ENCODE data around the gene MAOB. TPM values are rescaled to one million over a fixed set of nuclear protein-coding genes. Genes with fewer than 3 reads are reported as not detected.
A peak's percentile ranks its signal among the peaks of the same experiment; 100 is the strongest.
"Not testable (repeated sequence)": the region's sequence is repeated elsewhere in the genome, so short reads cannot be mapped to it uniquely, and the experiment has no call there.

MAOB gene
- 1.1 and 1.4 TPM in 2 replicates for total RNA-seq (2021)
- long read RNA-seq, transcript MAOB-201 (15 exons, 2,566 nt) = major isoform, 5 of 5 reads
- long read RNA-seq, partial matches to known transcripts = 0 of 5 reads
- long read RNA-seq, other reads (novel, unspliced or antisense) = 0 of 5 reads

DNA sequence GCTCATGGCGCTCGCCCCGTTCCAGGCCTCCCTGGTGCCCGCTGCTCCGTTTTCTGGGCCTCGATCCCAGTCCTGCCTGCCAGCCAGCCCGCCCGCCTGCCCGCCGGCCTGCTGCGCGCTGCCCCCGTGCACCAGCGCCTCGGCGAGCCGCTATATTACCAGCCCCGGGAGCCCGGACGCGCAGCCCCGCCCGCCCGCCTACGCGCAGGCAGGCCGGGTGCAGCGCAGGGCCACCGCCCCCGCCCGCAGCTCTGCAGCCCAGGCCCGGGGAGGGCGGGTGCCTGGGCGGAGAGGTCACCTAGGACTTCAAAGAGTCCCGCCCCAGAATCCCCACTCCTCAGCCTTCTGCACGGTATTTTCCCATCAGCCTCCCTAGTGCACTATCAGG is at the start of gene MAOB:
TSS of gene MAOB (minus strand) at position 157 of the 388 bp plus-strand sequence. CDS start at position 6, 151 bp downstream.
- Histone ChIP-seq H2BK5ac (ENCODE audit: insufficient read length, low read length) (no peak within 1 kb of the TSS), H3K27ac (ENCODE audit: insufficient read length, low read depth, low read length) (no peak within 1 kb of the TSS), H4K20me1 (ENCODE audit: control insufficient read depth, insufficient read depth, insufficient read length) (no peaks in the 10 kb centered on the region), H3K79me1 (ENCODE audit: insufficient read depth, low read depth, low read length, poor library complexity, severe bottlenecking) (no peaks in the 10 kb centered on the region), H3K9me3 (ENCODE audit: control insufficient read depth, low read depth, low read length) (peaks cover 25% of the 10 kb centered on the region), H3K4ac (ENCODE audit: low read depth, low read length) (no peak within 1 kb of the TSS), H2AFZ (ENCODE audit: low read length) (no peak within 1 kb of the TSS), H3K9ac (ENCODE audit: extremely low read depth, insufficient read length, low read length) (no peak within 1 kb of the TSS), H4K5ac (ENCODE audit: insufficient read length, low read depth, low read length) (no peak within 1 kb of the TSS), H2BK120ac (ENCODE audit: low read depth, low read length, poor library complexity, severe bottlenecking) (no peak within 1 kb of the TSS), H2BK15ac (ENCODE audit: low read depth, low read length) (no peak within 1 kb of the TSS), H4K91ac (ENCODE audit: insufficient read length, low read depth, low read length) (no peak within 1 kb of the TSS), H3K14ac (ENCODE audit: insufficient read depth, low read length) (peak within 1 kb of the TSS; percentile 55; the same call in 1 of the 2 replicates), H3K27me3 (ENCODE audit: insufficient read depth, low read length) (no peaks in the 10 kb centered on the region), H2BK20ac (ENCODE audit: low read depth, low read length, poor library complexity, severe bottlenecking) (no peak within 1 kb of the TSS), H3K56ac (ENCODE audit: insufficient read length, low read depth, low read length) (no peak within 1 kb of the TSS), H3K79me2 (ENCODE audit: insufficient read depth, low read length) (no peaks in the 10 kb centered on the region), H2BK12ac (ENCODE audit: insufficient read length, low read depth, low read length) (no peak within 1 kb of the TSS), H3K23ac (ENCODE audit: insufficient read length, low read depth, low read length) (no peak within 1 kb of the TSS), H3K4me1 (ENCODE audit: insufficient read depth, low read length) (no peaks in the 10 kb centered on the region), H3T11ph (ENCODE audit: low read length) (no peak within 1 kb of the TSS), H3K4me2 (ENCODE audit: insufficient read depth, insufficient read length, low read length) (no peak within 1 kb of the TSS), H4K8ac (replicated peaks; ENCODE audit: insufficient read length, low read depth, low read length) (no peak within 1 kb of the TSS), H2AK5ac (ENCODE audit: insufficient read length, low read length) (no peak within 1 kb of the TSS), H3K23me2 (ENCODE audit: insufficient read length, low read depth, low read length, poor library complexity, severe bottlenecking) (peaks cover 8% of the 10 kb centered on the region), H3K18ac (ENCODE audit: insufficient read length, low read depth, low read length) (no peak within 1 kb of the TSS)
- H3K27ac Mint-ChIP-seq = no peak within 1 kb of the TSS
- DNase-seq = peak; percentile 45
- H3K9me3 Mint-ChIP-seq = peaks cover 57 to 70% of the 10 kb centered on the region in 2 experiments
- peak within 1 kb of the TSS; percentile 41 to 48; a peak in 4 of 5 replicates for H3K4me3 Mint-ChIP-seq
- H3K27me3 Mint-ChIP-seq (ENCODE audit: low read depth) = peaks cover 40% of the 10 kb centered on the region
- H3K36me3 Mint-ChIP-seq (ENCODE audit: insufficient read depth in 1 of 3, low read depth in 3 of 3) = peaks cover 0 to 4% (median 2%) of the 10 kb centered on the region in 3 experiments; a peak in 2 of 7 replicates
- peaks cover 5% of the 10 kb centered on the region in 2 experiments for H3K4me1 Mint-ChIP-seq
- TF ChIP-seq, protein P1, sequence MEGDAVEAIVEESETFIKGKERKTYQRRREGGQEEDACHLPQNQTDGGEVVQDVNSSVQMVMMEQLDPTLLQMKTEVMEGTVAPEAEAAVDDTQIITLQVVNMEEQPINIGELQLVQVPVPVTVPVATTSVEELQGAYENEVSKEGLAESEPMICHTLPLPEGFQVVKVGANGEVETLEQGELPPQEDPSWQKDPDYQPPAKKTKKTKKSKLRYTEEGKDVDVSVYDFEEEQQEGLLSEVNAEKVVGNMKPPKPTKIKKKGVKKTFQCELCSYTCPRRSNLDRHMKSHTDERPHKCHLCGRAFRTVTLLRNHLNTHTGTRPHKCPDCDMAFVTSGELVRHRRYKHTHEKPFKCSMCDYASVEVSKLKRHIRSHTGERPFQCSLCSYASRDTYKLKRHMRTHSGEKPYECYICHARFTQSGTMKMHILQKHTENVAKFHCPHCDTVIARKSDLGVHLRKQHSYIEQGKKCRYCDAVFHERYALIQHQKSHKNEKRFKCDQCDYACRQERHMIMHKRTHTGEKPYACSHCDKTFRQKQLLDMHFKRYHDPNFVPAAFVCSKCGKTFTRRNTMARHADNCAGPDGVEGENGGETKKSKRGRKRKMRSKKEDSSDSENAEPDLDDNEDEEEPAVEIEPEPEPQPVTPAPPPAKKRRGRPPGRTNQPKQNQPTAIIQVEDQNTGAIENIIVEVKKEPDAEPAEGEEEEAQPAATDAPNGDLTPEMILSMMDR (conservative IDR thresholded peaks at IDR 0.05) = no peak
- WGBS (ENCODE audit: extremely low coverage, insufficient read length, low lambda C conversion rate) = no CpG with 5 or more reads among the region's 36 CpGs

DNA sequence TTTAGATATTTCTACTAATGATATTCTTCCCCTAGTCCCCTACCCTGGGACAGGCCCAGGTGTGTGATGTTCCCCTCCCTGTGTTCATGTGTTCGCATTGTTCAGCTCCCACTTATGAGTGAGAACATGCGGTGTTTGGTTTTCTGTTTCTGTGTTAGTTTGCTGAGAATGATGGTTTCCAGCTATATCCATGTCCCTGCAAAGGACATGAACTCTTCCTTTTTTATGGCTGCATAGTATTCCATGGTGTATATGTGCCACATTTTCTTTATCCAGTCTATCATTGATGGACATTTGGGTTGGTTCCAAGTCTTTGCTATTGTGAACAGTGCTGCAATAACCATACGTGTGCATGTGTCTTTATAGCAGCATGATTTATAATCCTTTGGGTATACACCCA is 39.8 kb upstream of the MAOB start:
- not testable (repeated sequence) for H3K4me1 ChIP-seq (ENCODE audit: insufficient read depth, low read length); H3K9me3 ChIP-seq (ENCODE audit: control insufficient read depth, low read depth, low read length); H3K27ac Mint-ChIP-seq; H3K79me2 ChIP-seq (ENCODE audit: insufficient read depth, low read length); H4K5ac ChIP-seq (ENCODE audit: insufficient read length, low read depth, low read length); H4K8ac ChIP-seq (replicated peaks; ENCODE audit: insufficient read length, low read depth, low read length); H3K18ac ChIP-seq (ENCODE audit: insufficient read length, low read depth, low read length); H4K20me1 ChIP-seq (ENCODE audit: control insufficient read depth, insufficient read depth, insufficient read length); H4K91ac ChIP-seq (ENCODE audit: insufficient read length, low read depth, low read length); H3K9ac ChIP-seq (ENCODE audit: extremely low read depth, insufficient read length, low read length); H3K4me1 Mint-ChIP-seq; H3K27me3 ChIP-seq (ENCODE audit: insufficient read depth, low read length); H3K79me1 ChIP-seq (ENCODE audit: insufficient read depth, low read depth, low read length, poor library complexity, severe bottlenecking); H3T11ph ChIP-seq (ENCODE audit: low read length); H3K27me3 Mint-ChIP-seq (ENCODE audit: low read depth); H2AFZ ChIP-seq (ENCODE audit: low read length); DNase-seq; H3K23ac ChIP-seq (ENCODE audit: insufficient read length, low read depth, low read length); H3K4me2 ChIP-seq (ENCODE audit: insufficient read depth, insufficient read length, low read length); H3K23me2 ChIP-seq (ENCODE audit: insufficient read length, low read depth, low read length, poor library complexity, severe bottlenecking); H2BK15ac ChIP-seq (ENCODE audit: low read depth, low read length); H2BK120ac ChIP-seq (ENCODE audit: low read depth, low read length, poor library complexity, severe bottlenecking); H3K56ac ChIP-seq (ENCODE audit: insufficient read length, low read depth, low read length); H3K27ac ChIP-seq (ENCODE audit: insufficient read length, low read depth, low read length); H3K14ac ChIP-seq (ENCODE audit: insufficient read depth, low read length); H2BK5ac ChIP-seq (ENCODE audit: insufficient read length, low read length); H2AK5ac ChIP-seq (ENCODE audit: insufficient read length, low read length); H3K4ac ChIP-seq (ENCODE audit: low read depth, low read length); H2BK20ac ChIP-seq (ENCODE audit: low read depth, low read length, poor library complexity, severe bottlenecking); H2BK12ac ChIP-seq (ENCODE audit: insufficient read length, low read depth, low read length); H3K4me3 Mint-ChIP-seq
- H3K9me3 Mint-ChIP-seq = peaks cover 57 to 72% of the 10 kb centered on the region in 2 experiments
- H3K36me3 Mint-ChIP-seq (ENCODE audit: insufficient read depth in 1 of 3, low read depth in 3 of 3) = peaks cover 0 to 13% (median 12%) of the 10 kb centered on the region in 3 experiments; a peak in 6 of 7 replicates
- no CpG with 5 or more reads among the region's 3 CpGs for WGBS (ENCODE audit: extremely low coverage, insufficient read length, low lambda C conversion rate)
